GM19193 (cell line): Measurements from ENCODE around the gene SNAP91.

Experiments used
- POLR2A ChIP-seq: IDR thresholded peaks from 4 replicates; pipeline ENCODE4 v1.6.1; 2011; ENCODE audit not compliant: insufficient read depth, insufficient read length; ENCODE audit errors: extremely low read depth

Gene SNAP91

DNA sequence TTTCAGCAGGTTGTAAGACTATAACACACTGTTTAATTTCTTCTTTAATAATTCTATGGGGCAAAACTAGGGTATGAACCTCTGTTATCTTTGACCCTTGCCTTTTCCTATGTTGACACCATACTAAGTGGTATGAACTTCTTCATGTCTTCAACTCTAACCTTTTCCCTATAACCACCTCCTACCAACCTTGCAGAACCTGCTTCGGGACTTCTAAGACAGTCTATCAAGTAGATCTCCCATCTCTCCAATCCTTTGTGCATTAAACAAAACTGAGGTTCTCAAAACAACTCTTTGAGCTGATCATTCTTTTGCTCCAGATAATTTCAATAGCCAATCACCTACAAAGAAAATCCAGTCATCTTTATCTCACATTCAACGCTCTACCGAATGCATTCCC is 23.4 kb downstream of the SNAP91 start:
- no peak for TF ChIP-seq POLR2A

- TF ChIP-seq POLR2A, result no peak
Measured at GRCh38 chr6:83677791-83678190, 31.1 kb downstream of the SNAP91 start.

GRCh38 chr6:83637953-83638352 is 70.9 kb downstream of the SNAP91 start:
- TF ChIP-seq POLR2A, result no peak

- no peak for TF ChIP-seq POLR2A
Measured at GRCh38 chr6:83636800-83637199, 72.1 kb downstream of the SNAP91 start.

DNA sequence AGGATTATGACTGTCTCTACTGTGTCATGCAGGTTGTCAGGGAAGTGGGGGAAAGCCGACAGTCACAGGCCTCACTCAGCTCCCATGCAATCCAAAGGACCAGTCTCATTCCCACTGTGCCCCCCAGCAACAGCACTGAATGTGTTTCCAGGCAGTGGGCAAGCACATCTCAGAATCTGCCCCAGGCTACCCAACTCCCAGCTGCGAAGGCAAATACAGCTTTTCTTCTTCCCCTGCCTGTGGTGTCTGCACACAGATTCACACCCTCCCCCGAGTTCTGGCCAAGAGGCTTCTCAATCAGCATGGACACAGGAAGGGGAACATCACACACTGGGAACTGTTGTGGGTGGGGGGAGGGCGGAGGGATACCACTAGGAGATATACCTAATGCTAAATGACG is 75.3 kb downstream of the SNAP91 start:
- no peak for TF ChIP-seq POLR2A

DNA sequence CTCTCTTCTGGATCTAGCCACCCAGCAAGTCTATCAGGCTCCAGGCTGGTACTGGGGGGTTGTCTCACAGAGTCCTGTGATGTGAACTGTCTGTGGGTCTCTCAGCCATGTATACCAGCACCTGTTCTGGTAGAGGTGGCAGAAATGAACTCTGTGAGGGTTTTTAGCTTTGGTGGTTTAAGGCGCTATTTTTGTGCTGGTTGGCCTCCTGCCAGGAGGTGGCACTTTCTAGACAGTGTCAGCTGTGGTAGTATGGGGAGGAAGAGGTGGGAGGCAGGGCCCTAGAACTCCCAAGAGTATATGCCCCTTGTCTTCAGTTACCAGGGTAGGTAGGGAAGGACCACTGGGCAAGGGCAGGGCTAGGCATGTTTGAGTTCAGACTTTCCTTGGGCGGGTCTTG is 75.8 kb downstream of the SNAP91 start:
- no peak for TF ChIP-seq POLR2A

- TF ChIP-seq POLR2A, result no peak
Measured at GRCh38 chr6:83615025-83615999, 93.6 kb downstream of the SNAP91 start.

DNA sequence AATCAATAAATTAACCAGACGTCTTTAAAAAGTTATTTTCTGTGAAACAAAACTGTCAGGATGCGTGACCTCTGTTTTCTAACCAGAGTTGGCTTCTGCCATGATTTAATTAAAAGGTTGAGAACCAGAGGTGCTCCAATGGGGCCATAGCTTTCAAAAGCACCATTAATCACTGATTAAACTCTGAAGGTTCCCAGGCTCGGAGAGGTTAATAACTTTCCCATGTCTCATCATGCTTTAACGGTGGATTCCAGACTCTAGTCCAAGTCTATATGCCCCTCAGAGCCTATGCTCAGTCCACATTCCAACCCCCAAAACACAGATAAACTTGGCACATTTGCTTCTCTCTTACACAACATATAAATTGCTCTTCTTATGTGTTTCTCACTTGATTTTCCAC is 95.5 kb downstream of the SNAP91 start:
- no peak for TF ChIP-seq POLR2A

GRCh38 chr6:83609248-83609647 is 99.7 kb downstream of the SNAP91 start:
- no peak for TF ChIP-seq POLR2A

DNA sequence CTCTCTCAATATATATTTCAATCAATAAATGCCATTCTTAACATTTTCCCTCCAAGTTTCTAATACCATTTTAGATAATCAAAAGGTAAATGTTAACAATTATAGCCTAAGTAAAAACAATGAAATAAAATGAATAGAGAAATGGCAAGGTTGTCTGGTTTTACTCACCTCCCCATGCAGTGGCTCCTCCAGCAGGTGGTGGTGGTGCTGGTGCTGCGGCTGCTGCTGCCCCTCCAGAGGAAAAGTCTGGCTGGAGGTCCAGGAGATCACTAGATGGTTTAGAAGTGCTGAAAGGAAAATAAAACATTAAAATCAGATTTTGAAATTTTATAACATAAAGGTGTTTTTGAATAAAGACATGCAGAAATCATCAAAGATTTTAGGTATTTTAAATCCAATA is 103.4 kb downstream of the SNAP91 start:
- TF ChIP-seq POLR2A, result no peak

DNA sequence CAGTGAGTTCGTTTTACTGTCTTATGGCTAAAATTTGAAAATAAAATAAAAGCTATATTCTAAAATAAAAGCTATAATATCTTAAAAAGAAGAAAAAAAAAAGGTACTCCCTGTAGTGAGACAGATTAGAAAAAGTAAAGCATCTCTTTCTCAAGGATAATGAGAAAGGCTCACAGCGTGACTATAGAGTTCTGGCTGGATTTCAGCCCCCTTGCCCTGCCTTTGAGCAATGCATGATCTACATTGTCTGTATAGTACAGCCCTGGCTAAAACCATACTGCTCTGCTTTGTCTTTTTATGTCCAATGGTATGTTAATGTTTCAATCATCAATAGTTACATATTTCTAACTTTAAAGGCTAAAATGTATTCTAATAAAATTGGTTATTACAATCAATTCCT is 105.3 kb downstream of the SNAP91 start:
- TF ChIP-seq POLR2A, result no peak

DNA sequence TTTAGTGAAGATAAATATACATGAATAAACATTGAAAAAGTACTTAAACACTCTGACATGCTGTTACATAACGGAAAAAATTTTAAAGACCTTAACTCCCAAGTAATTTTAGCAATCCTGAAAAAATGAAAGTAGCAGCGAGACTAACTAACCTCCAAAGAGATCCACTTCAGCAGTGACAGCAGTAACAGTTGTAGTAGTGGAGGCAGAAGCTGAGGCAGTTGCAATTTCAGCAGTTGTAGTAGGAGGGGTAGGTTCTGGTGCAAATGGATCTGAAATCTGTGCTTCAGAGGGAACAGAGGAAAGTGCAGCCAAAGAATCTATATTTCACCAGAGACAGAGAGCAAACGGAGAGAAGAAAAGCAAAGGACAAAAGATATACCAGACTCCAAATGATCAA is 107.8 kb downstream of the SNAP91 start:
- no peak for TF ChIP-seq POLR2A

DNA sequence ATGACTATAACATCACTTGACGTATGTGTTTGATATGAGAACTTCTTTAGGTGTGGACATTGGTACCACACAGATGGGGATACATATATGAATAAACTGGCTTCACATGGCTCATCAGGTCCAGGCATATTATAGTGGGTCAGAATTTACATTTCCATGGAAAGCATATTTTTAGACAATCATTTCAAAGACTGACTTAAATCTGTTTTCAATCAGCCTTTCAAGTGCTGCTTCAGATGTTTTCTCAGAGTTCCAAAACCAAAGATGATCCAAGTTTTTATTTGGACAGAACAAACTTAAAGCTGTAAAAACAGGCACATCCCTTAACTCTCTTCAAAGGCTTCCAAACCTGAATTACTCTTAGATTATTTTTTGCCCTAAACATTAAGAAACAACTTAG is 108.4 kb downstream of the SNAP91 start:
- no peak for TF ChIP-seq POLR2A

- TF ChIP-seq POLR2A, result no peak
Measured at GRCh38 chr6:83597511-83597910, 111.4 kb downstream of the SNAP91 start.

DNA sequence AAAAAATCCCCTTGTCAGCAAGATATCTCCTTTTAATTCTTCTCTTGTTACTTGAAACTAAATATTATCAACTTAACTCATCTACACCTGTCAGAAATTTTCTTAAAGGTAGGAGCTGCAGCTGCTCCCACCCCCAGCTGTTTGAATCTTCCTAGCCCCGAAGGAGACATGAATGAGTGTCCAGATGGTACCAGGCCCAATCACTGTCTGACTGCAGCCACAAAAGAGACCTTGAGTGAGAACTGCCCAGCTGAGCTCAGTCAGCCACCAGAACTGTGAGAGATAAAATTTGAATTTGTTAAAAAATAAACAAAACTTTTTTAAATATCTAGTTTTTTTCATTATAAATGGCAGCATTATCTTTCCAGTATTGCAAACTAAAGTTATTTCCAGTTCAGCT is 111.8 kb downstream of the SNAP91 start:
- no peak for TF ChIP-seq POLR2A

DNA sequence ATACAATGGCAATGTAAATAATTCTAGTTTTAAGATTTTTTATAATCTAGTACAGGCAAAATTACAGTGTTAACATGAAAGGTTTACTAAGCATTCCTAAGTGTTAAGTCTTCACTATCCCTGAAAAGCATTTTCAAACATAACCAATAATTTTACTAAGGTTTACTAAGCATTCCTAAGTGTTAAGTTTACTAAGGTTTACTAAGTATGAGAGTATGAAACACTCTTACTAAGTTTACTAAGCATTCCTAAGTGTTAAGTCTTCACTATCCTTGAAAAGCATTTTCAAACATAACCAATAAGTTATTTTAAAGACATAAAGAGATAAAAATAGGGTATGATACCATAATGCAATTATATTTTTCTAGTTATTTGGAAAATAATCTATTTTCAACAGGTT is 114.0 kb downstream of the SNAP91 start:
- TF ChIP-seq POLR2A, result no peak
